OCI-LY1 (cell line): Measurements from ENCODE around the gene ANXA3.

Source experiments
- H2AFZ ChIP-seq: fragments of 200-600 bp; sonication (generic), shearing (Covaris generic); 2 replicates; pipeline ENCODE4 v1.6.0; 2014; ENCODE audit warnings: antibody characterized with exemption, mild to moderate bottlenecking, low read length
- H3F3A ChIP-seq: fragments of 200-600 bp; sonication (generic), shearing (Covaris generic); 2 replicates; pipeline ENCODE4 v1.6.0; 2014; ENCODE audit warnings: mild to moderate bottlenecking, antibody characterized with exemption, low read length, moderate library complexity; ENCODE audit not compliant: insufficient read depth
- H3K27ac ChIP-seq: fragments of 200-600 bp; sonication (generic); 2 replicates; pipeline ENCODE4 v1.5.1; 2014; ENCODE audit warnings: low read length, mixed run types, mild to moderate bottlenecking, low read depth; ENCODE audit not compliant: poor library complexity, severe bottlenecking
- H3K27me3 ChIP-seq: fragments of 200-600 bp; sonication (generic); 2 replicates; pipeline ENCODE4 v1.6.0; 2014; ENCODE audit warnings: antibody characterized with exemption, mild to moderate bottlenecking, low read length, moderate library complexity; ENCODE audit not compliant: insufficient read depth
- H3K36me3 ChIP-seq: fragments of 200-600 bp; sonication (generic); 2 replicates; pipeline ENCODE4 v1.6.1; 2014; ENCODE audit warnings: mild to moderate bottlenecking, antibody characterized with exemption, low read length, moderate library complexity, mixed read lengths; ENCODE audit not compliant: insufficient read depth
- H3K4me1 ChIP-seq: fragments of 200-600 bp; sonication (generic); 2 replicates; pipeline ENCODE4 v1.5.1; 2014; ENCODE audit warnings: mild to moderate bottlenecking, low read length, moderate library complexity; ENCODE audit not compliant: insufficient read depth, severe bottlenecking
- H3K4me2 ChIP-seq: fragments of 200-600 bp; sonication (generic), shearing (Covaris generic); 2 replicates; pipeline ENCODE4 v1.6.1; 2014; ENCODE audit warnings: low read length
- H3K4me3 ChIP-seq: fragments of 200-600 bp; sonication (generic); 2 replicates; pipeline ENCODE4 v1.5.1; 2014; ENCODE audit warnings: low read length, low read depth, mild to moderate bottlenecking, mixed read lengths; ENCODE audit not compliant: poor library complexity, severe bottlenecking
- H3K79me2 ChIP-seq: fragments of 200-600 bp; shearing (Covaris generic); 2 replicates; pipeline ENCODE4 v1.6.1; 2016; ENCODE audit warnings: mixed run types, low read length, mixed read lengths; ENCODE audit not compliant: insufficient read depth
- H3K9ac ChIP-seq: fragments of 200-600 bp; sonication (generic), shearing (Covaris generic); 2 replicates; pipeline ENCODE4 v1.6.1; 2014; ENCODE audit warnings: mild to moderate bottlenecking, low read length, mixed read lengths
- H3K9me2 ChIP-seq: fragments of 200-600 bp; sonication (generic), shearing (Covaris generic); 2 replicates; pipeline ENCODE4 v1.6.1; 2014; ENCODE audit warnings: low read depth, mild to moderate bottlenecking, low read length, mixed read lengths
- H3K9me3 ChIP-seq: fragments of 200-600 bp; shearing (Covaris generic); 2 replicates; pipeline ENCODE4 v1.6.1; 2014; ENCODE audit warnings: low read length, mixed read lengths
- H4K20me1 ChIP-seq: fragments of 200-600 bp; sonication (generic), shearing (Covaris generic); 2 replicates; pipeline ENCODE4 v1.6.0; 2016; ENCODE audit warnings: mild to moderate bottlenecking, low read length; ENCODE audit not compliant: insufficient read depth
- CTCF ChIP-seq: fragments of 200-600 bp; sonication (generic), shearing (Covaris generic); IDR thresholded peaks from 2 replicates; pipeline ENCODE4 v1.5.1; 2017; ENCODE audit warnings: mild to moderate bottlenecking, antibody characterized with exemption, low read length, moderate library complexity, mixed read lengths
- EZH2 ChIP-seq: fragments of 200-600 bp; sonication (generic), shearing (Covaris generic); IDR thresholded peaks from 2 replicates; pipeline ENCODE4 v1.8.0; 2017; ENCODE audit warnings: borderline replicate concordance, mixed run types, mild to moderate bottlenecking, antibody characterized with exemption, low read length, moderate library complexity, mixed read lengths

Gene ANXA3

DNA sequence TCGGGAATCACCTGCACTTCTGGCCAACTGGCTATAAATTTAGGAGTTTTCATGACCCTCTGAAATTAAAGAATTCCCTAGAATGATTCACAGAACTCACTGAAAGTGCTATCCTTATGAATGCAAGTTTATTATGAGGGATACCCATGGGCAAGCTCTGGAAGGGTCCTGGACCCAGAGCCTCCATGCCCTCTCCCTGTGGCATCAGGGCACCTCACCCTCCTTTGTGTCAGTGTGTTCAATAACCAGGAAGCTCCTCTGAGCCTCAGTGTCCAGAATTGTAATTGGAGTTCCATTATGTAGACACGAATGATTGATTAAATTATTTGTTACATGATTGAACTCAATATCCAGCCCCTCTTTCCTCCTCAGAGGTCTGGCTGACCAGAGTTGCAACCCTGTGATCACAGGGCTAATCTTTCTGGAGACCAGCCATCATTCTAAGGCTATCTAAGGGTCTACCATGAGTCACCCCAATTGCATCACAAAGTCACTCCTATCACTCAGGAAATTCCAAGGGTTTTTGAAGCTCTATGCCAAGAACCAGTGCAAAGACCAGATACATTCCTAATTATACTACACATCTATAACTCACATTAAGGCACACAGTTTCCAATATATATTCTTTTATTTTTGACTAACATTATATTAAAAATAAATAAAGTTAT is 8.9 kb downstream of the ANXA3 start:
- H3K27ac ChIP-seq: no peak overlapping the region
- no peaks in the 10 kb centered on the region for H3F3A ChIP-seq
- H3K9me3 ChIP-seq: no peaks in the 10 kb centered on the region
- no peak for TF ChIP-seq EZH2
- H3K4me3 ChIP-seq: no peak overlapping the region
- H3K4me2 ChIP-seq: no peak overlapping the region
- no peaks in the 10 kb centered on the region for H3K9me2 ChIP-seq
- H3K4me1 ChIP-seq: no peaks in the 10 kb centered on the region
- H3K27me3 ChIP-seq: no peaks in the 10 kb centered on the region
- H3K79me2 ChIP-seq: no peaks in the 10 kb centered on the region
- H2AFZ ChIP-seq: no peak overlapping the region
- no peaks in the 10 kb centered on the region for H4K20me1 ChIP-seq
- no peak overlapping the region for H3K9ac ChIP-seq
- no peaks in the 10 kb centered on the region for H3K36me3 ChIP-seq

GRCh38 chr4:78561677-78562076 is 10.1 kb downstream of the ANXA3 start:
- no peak overlapping the region for H3K27ac ChIP-seq

DNA sequence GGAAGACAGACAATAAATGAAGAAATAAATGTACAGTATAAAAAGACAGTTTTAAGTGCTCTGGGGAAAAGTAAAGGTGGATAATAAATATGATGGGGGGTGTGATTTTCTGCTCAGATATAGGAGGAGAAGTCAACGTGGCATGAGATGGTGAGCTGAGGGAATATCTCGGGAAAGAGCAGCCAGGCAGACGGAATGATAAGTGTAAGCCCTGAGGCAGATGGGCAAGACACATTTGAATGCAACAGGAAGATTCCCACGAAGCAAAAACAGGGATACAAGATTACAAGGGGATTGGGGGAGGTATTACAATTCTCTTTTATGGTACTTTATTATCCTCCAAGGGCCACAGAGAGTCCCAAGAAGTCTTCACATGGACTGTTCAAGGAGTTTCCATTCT is 11.1 kb downstream of the ANXA3 start:
- H4K20me1 ChIP-seq: no peaks in the 10 kb centered on the region
- no peaks in the 10 kb centered on the region for H3K9me2 ChIP-seq
- H3K27ac ChIP-seq: no peak overlapping the region
- no peaks in the 10 kb centered on the region for H3K36me3 ChIP-seq
- H3K79me2 ChIP-seq: no peaks in the 10 kb centered on the region
- H3K9me3 ChIP-seq: no peaks in the 10 kb centered on the region
- H2AFZ ChIP-seq: no peak overlapping the region
- H3K4me2 ChIP-seq: no peak overlapping the region
- H3F3A ChIP-seq: no peaks in the 10 kb centered on the region
- TF ChIP-seq CTCF: no peak
- TF ChIP-seq EZH2: no peak
- H3K9ac ChIP-seq: no peak overlapping the region
- H3K4me3 ChIP-seq: no peak overlapping the region
- no peaks in the 10 kb centered on the region for H3K4me1 ChIP-seq
- H3K27me3 ChIP-seq: no peaks in the 10 kb centered on the region

More at GRCh38 chr4:78561677-78562076, 10.1 kb downstream of the ANXA3 start:
- TF ChIP-seq EZH2 (no peak), CTCF (no peak)
- Histone ChIP-seq H2AFZ (no peak overlapping the region), H3F3A (no peaks in the 10 kb centered on the region), H3K4me3 (no peak overlapping the region), H3K9ac (no peak overlapping the region), H3K79me2 (no peaks in the 10 kb centered on the region), H4K20me1 (no peaks in the 10 kb centered on the region), H3K36me3 (no peaks in the 10 kb centered on the region), H3K27me3 (no peaks in the 10 kb centered on the region), H3K4me1 (no peaks in the 10 kb centered on the region), H3K9me3 (no peaks in the 10 kb centered on the region), H3K4me2 (no peak overlapping the region), H3K9me2 (no peaks in the 10 kb centered on the region)

GRCh38 chr4:78565971-78566372 is 14.4 kb downstream of the ANXA3 start:
- H3K9ac ChIP-seq: no peak overlapping the region
- TF ChIP-seq EZH2 (no peak), CTCF (no peak)
- no peaks in the 10 kb centered on the region for H3K4me1 ChIP-seq
- H4K20me1 ChIP-seq: no peaks in the 10 kb centered on the region
- no peaks in the 10 kb centered on the region for H3F3A ChIP-seq
- no peaks in the 10 kb centered on the region for H3K36me3 ChIP-seq
- H3K9me3 ChIP-seq: no peaks in the 10 kb centered on the region
- no peaks in the 10 kb centered on the region for H3K79me2 ChIP-seq
- H3K27ac ChIP-seq: no peak overlapping the region
- no peak overlapping the region for H2AFZ ChIP-seq
- H3K4me2 ChIP-seq: no peak overlapping the region
- H3K9me2 ChIP-seq: no peaks in the 10 kb centered on the region
- H3K27me3 ChIP-seq: no peaks in the 10 kb centered on the region
- H3K4me3 ChIP-seq: no peak overlapping the region
